Activated T-cell treated with anti-CD3 and anti-CD28 coated beads, Interleukin-2, amount 50 U/mL, for 48 hours (primary cell): ENCODE results near the gene CEP43.

Experiments used
- DNase-seq, 2 experiments: peaks; one replicate each; pipeline ENCODE4 v3.0.0-alpha.2; 2020

The CEP43 gene

DNA sequence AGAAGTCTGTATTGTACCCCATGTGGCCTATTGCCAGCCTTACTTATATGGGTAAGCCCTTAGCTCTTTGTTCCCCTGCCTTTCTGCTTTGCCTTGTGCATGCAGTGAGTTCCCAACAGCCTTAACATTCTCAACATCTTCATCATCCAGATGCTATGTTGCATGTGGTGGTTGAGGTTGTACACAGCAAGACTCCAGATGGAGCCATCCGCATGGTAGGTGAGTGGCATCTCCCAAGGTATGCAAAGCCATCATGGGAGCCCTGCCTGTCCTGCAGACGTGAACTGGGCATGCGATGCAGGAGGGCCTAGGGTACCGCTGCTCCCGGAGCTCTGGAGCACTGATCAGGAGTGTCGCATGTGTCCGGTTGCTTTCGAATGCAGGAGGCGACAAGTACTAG lies 16.1 kb downstream of the CEP43 start:
- no peak for DNase-seq

DNA sequence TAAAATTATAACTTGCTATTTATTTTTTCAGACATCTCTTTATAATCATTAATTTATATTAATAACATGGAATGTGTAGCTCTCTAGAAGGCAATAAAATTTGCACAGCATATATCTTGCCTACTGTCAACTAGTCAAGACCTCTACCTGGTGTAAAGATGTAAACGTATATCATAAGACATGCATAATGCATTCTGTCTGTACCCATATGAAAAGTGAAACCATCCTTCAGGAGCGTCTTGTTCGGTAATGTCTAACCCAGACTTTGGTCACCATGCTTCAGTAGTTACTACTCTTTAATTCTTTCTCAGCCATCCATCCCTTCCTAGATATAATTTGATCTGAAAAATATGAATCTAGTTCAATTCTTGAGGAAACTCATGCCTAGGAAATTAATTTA lies 21.0 kb downstream of the CEP43 start:
- DNase-seq = no peak

DNA sequence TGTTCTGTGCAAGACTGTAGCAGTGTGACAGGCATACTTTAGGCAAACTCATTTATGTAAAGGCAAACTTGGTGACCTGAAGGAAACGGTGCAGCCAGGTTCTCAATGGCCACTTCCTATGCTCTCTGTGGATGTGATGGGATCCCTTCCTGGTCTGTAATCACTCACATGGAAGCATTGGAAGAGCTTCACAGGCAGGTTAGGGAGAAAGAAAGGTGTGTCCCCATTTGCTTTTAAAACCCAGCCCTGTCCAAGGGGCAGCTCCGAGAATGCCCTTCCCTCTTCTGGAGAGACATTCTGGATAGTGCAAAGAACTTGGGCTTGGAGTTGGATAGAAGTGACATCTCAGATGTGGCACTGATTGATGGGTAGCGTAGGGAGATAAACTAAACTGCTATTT lies 28.1 kb downstream of the CEP43 start:
- DNase-seq = no peak

DNA sequence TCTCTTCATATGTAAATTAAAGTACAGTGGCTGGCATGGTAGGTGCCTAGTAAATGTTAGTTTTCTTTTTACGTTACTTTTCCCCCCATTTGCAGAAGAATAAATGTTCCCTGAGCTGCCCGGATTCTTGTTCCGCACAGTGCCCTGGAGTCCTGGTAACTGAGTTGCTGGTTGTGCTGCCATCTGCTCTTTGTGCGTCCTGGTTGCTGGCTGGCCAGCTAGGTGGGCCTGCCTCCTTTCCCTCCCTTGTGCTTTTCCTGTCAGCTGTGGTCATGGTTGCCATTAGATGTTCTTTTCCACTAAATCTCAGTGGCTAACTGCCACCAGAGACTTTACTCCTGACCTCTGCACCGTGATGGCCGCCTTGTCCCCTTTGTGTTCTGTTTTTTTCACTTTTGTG lies 28.6 kb downstream of the CEP43 start:
- no peak for DNase-seq

DNA sequence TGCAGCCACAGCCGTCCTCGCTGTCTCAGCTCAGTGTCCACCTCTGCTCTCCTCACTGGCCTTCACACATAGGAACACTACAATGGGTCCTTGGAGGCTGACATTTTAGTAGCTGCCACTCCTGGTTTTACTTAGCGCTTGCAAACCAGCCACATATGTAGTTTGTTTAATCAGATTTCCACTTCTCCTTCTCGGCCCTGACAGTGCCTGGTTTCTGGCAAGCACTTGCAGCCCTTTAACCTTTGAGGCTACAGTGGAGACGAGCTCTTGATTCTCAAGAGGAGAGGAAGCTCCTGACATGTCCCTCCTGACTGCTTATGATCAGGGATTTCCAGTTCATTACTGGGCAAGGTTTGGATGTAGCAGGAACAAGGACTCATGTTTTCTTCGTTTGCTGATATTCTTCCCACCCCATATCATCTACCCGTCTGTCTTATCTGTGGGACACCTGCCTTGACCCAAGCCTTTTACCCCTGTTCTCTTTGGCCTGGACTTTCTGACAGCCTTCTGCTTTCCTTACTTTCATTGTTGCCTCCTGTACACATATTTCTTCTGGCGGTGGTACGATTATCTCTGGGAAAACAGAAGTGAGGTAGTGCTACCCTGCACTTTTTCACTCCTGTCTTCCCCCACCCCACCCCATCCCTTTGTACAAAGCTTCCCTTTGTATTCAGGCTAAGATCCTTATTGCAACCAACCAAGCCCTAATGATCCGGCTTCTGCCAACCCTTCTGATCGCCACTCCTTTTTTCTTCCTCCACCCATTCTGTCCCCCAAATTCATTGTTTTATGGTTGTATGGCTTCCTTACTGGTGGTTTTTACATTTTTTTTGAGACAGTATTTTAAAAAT lies 31.2 kb downstream of the CEP43 start:
- no peak for DNase-seq

DNA sequence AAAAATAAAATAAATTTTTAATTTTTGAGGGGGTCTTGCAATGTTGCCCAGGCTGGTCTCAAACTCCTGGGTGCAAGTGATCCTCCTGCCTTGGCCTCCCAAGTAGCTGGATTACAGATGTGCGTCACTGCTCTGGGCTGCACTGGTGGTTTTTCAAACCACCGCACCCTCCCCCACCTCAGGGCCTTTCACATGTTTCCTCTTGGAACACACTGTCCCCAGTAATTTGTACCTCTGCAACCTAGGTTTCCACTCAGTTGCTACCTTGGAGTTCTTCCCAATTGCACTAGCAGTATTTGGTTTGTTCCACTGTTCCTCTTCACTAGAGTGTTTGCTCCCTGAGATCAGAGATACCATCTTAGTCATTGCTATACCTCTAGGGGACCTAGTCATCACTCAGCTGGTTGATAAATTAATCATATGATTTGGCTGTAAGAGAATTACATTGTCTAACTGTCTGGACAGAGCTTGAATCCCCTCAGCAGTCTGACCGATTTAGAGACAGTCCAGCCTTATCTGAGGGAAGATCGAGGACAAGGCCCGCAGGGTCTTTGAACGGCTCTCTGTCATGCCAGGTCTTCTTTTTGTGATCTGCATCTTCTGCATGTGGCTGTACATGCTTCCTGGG lies 32.0 kb downstream of the CEP43 start:
- DNase-seq = peak in 1 of 2 experiments; percentile 24

- no peak for DNase-seq
Measured at GRCh38 chr6:167034056-167034455, 34.9 kb downstream of the CEP43 start.

GRCh38 chr6:167037762-167038161 lies 38.6 kb downstream of the CEP43 start:
- no peak for DNase-seq

DNA sequence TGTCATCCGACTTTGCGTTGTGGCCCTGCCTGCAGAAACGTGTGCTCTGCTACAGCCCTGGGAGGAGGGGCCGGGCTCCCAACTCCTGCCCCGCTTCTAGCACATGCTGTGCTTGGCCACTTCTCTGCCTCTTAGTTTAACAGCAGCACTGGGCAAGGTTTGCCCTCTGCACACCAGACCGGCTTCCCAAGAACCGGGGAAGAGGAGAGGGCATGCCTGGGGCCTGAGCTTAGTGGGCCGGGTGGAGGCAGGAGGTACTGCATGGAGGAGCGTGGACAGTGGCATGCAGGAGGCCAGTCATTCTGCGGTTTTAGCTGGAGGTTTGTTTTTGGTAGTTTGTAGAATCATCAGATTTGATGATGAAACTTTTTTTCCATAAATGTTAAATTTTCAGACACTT lies 45.5 kb downstream of the CEP43 start:
- no peak for DNase-seq

- DNase-seq = no peak
Measured at GRCh38 chr6:167045828-167046580, 46.8 kb downstream of the CEP43 start.

DNA sequence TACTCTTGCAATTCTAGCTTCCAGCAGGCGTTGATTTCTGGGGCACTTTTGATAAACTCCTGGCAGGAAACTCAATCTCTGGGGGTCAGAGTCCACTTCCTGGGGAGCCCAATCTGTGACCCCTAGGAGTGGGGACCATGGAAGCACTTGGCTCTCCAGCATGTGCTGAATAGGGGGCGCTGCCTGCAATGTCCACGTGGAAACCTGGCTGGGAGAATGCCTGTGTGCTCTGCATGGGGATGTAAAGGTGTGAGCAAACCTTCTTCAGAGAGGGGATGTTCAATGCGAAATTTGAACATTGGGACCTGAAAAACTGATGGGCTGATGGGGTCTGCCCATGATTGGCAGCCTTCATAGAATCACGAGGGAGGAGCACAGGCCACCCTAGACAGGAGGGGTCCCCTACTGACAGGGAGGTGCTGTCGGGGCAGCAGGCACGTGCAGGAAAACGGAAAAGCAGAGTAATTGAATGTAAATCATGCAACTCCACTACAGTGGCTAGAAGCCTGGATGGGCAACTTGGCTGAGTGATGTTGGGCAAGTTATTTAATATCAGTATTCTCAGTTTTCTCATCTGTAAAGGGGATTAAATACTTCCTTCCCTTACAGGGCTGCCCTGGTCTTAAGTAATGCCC lies 47.8 kb downstream of the CEP43 start:
- no peak for DNase-seq

DNA sequence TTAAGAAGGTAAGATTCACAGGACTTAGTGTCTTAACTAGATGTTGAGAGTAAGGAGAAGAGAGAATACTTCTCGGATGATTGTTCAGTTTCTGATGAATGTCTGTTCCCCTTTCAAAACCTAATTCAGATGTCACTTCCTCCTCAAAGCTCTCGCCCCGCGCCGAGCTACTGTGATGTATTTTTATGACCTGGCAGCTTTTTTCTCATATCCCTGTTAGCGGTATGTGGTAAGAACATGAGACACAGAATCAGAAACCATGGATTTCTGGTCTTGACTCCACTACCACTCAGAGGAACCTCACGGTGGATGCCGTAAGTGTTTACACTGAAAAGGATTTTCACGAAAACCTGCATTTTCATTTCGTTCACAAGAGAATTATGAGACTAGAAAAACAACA lies 48.4 kb downstream of the CEP43 start:
- DNase-seq = peak; percentile 73 to 78
